IPS-15b (cell line): ENCODE measurements around the gene SCN9A.
"Not testable (repeated sequence)": the region's sequence is repeated elsewhere in the genome, so short reads cannot be mapped to it uniquely, and the experiment has no call there.

Experiments used
- H3K27me3 ChIP-seq: one replicate; pipeline ENCODE4 v1.6.1; 2013; ENCODE audit warnings: low read length; ENCODE audit not compliant: control insufficient read depth, insufficient read depth
- H3K36me3 ChIP-seq: one replicate; pipeline ENCODE4 v1.6.1; 2013; ENCODE audit warnings: low read length; ENCODE audit not compliant: control insufficient read depth, insufficient read depth
- H3K4me1 ChIP-seq: one replicate; pipeline ENCODE4 v1.6.1; 2013; ENCODE audit warnings: mild to moderate bottlenecking, low read length; ENCODE audit not compliant: control insufficient read depth, insufficient read depth
- H3K4me3 ChIP-seq: one replicate; pipeline ENCODE4 v1.5.1; 2013; ENCODE audit warnings: low read depth, low read length
- H3K9ac ChIP-seq: one replicate; pipeline ENCODE4 v1.6.1; 2013; ENCODE audit warnings: low read depth, mild to moderate bottlenecking, low read length
- H3K9me3 ChIP-seq: one replicate; pipeline ENCODE4 v1.6.1; 2013; ENCODE audit warnings: mild to moderate bottlenecking, low read length; ENCODE audit not compliant: control insufficient read depth, insufficient read depth

The SCN9A gene

GRCh38 chr2:166329465-166329864 is 46.3 kb downstream of the SCN9A start:
- Histone ChIP-seq H3K27me3 (no peaks in the 10 kb centered on the region), H3K4me3 (no peak overlapping the region), H3K4me1 (no peaks in the 10 kb centered on the region), H3K9ac (no peak overlapping the region), H3K36me3 (no peaks in the 10 kb centered on the region), H3K9me3 (no peaks in the 10 kb centered on the region)

GRCh38 chr2:166328147-166328546 is 47.6 kb downstream of the SCN9A start:
- Histone ChIP-seq H3K9me3 (no peaks in the 10 kb centered on the region), H3K36me3 (no peaks in the 10 kb centered on the region), H3K4me1 (no peaks in the 10 kb centered on the region), H3K27me3 (no peaks in the 10 kb centered on the region), H3K4me3 (no peak overlapping the region), H3K9ac (no peak overlapping the region)

- no peaks in the 10 kb centered on the region for H3K4me1 ChIP-seq
- no peak overlapping the region for H3K4me3 ChIP-seq
- no peaks in the 10 kb centered on the region for H3K36me3 ChIP-seq
- no peak overlapping the region for H3K9ac ChIP-seq
- no peaks in the 10 kb centered on the region for H3K9me3 ChIP-seq
- no peaks in the 10 kb centered on the region for H3K27me3 ChIP-seq
Measured at GRCh38 chr2:166321076-166321475, 54.7 kb downstream of the SCN9A start.

GRCh38 chr2:166314022-166314759 is 61.6 kb downstream of the SCN9A start:
- H3K9ac ChIP-seq: no peak overlapping the region
- no peaks in the 10 kb centered on the region for H3K4me1 ChIP-seq
- H3K4me3 ChIP-seq: no peak overlapping the region
- H3K36me3 ChIP-seq: no peaks in the 10 kb centered on the region
- H3K27me3 ChIP-seq: no peaks in the 10 kb centered on the region
- no peaks in the 10 kb centered on the region for H3K9me3 ChIP-seq

GRCh38 chr2:166312863-166313262 is 62.9 kb downstream of the SCN9A start:
- not testable (repeated sequence) for H3K4me1 ChIP-seq, H3K27me3 ChIP-seq, H3K9me3 ChIP-seq, H3K4me3 ChIP-seq, H3K36me3 ChIP-seq, H3K9ac ChIP-seq

GRCh38 chr2:166307326-166307725 is 68.4 kb downstream of the SCN9A start:
- Histone ChIP-seq H3K9me3 (no peaks in the 10 kb centered on the region), H3K4me3 (no peak overlapping the region), H3K4me1 (no peaks in the 10 kb centered on the region), H3K27me3 (no peaks in the 10 kb centered on the region), H3K9ac (no peak overlapping the region), H3K36me3 (no peaks in the 10 kb centered on the region)

GRCh38 chr2:166304656-166305055 is 71.1 kb downstream of the SCN9A start:
- H3K4me3 ChIP-seq: no peak overlapping the region
- no peaks in the 10 kb centered on the region for H3K4me1 ChIP-seq
- H3K9ac ChIP-seq: no peak overlapping the region
- H3K9me3 ChIP-seq: no peaks in the 10 kb centered on the region
- H3K27me3 ChIP-seq: no peaks in the 10 kb centered on the region
- no peaks in the 10 kb centered on the region for H3K36me3 ChIP-seq

- Histone ChIP-seq H3K4me1 (no peaks in the 10 kb centered on the region), H3K27me3 (no peaks in the 10 kb centered on the region), H3K9me3 (no peaks in the 10 kb centered on the region), H3K9ac (no peak overlapping the region), H3K4me3 (no peak overlapping the region), H3K36me3 (no peaks in the 10 kb centered on the region)
Measured at GRCh38 chr2:166302036-166302435, 73.7 kb downstream of the SCN9A start.

- H3K36me3 ChIP-seq: no peaks in the 10 kb centered on the region
- H3K9ac ChIP-seq: no peak overlapping the region
- H3K9me3 ChIP-seq: no peaks in the 10 kb centered on the region
- H3K4me3 ChIP-seq: no peak overlapping the region
- H3K4me1 ChIP-seq: no peaks in the 10 kb centered on the region
- no peaks in the 10 kb centered on the region for H3K27me3 ChIP-seq
Measured at GRCh38 chr2:166297951-166298350, 77.8 kb downstream of the SCN9A start.

- H3K27me3 ChIP-seq: no peaks in the 10 kb centered on the region
- H3K4me1 ChIP-seq: no peaks in the 10 kb centered on the region
- H3K36me3 ChIP-seq: no peaks in the 10 kb centered on the region
- no peak overlapping the region for H3K9ac ChIP-seq
- no peak overlapping the region for H3K4me3 ChIP-seq
- no peaks in the 10 kb centered on the region for H3K9me3 ChIP-seq
Measured at GRCh38 chr2:166293984-166294383, 81.8 kb downstream of the SCN9A start.

- no peaks in the 10 kb centered on the region for H3K9me3 ChIP-seq
- H3K4me3 ChIP-seq: no peak overlapping the region
- no peaks in the 10 kb centered on the region for H3K27me3 ChIP-seq
- no peak overlapping the region for H3K9ac ChIP-seq
- no peaks in the 10 kb centered on the region for H3K4me1 ChIP-seq
- no peaks in the 10 kb centered on the region for H3K36me3 ChIP-seq
Measured at GRCh38 chr2:166285215-166285614, 90.5 kb downstream of the SCN9A start.

- H3K36me3 ChIP-seq: no peaks in the 10 kb centered on the region
Measured at GRCh38 chr2:166284359-166284758, 91.4 kb downstream of the SCN9A start.

More at GRCh38 chr2:166284359-166284758, 91.4 kb downstream of the SCN9A start:
- Histone ChIP-seq H3K9ac (no peak overlapping the region), H3K4me1 (no peaks in the 10 kb centered on the region), H3K27me3 (no peaks in the 10 kb centered on the region), H3K9me3 (no peaks in the 10 kb centered on the region), H3K4me3 (no peak overlapping the region)
